IPS-18a (cell line): Measurements from ENCODE around the gene NAGA.

Experiments
- H3K27ac ChIP-seq: one replicate; pipeline ENCODE4 v1.5.1; 2013; ENCODE audit warnings: low read length
- H3K27me3 ChIP-seq: one replicate; pipeline ENCODE4 v1.6.1; 2013; ENCODE audit warnings: mild to moderate bottlenecking, low read length; ENCODE audit not compliant: control insufficient read depth, insufficient read depth
- H3K36me3 ChIP-seq: one replicate; pipeline ENCODE4 v1.6.1; 2013; ENCODE audit warnings: low read depth, low read length; ENCODE audit not compliant: control insufficient read depth
- H3K4me1 ChIP-seq: one replicate; pipeline ENCODE4 v1.6.1; 2013; ENCODE audit warnings: low read depth, low read length; ENCODE audit not compliant: control insufficient read depth
- H3K4me3 ChIP-seq: one replicate; pipeline ENCODE4 v1.5.1; 2013; ENCODE audit warnings: low read length
- H3K9ac ChIP-seq: one replicate; pipeline ENCODE4 v1.6.1; 2013; ENCODE audit warnings: mild to moderate bottlenecking, low read length, moderate library complexity
- H3K9me3 ChIP-seq: one replicate; pipeline ENCODE4 v1.6.1; 2013; ENCODE audit warnings: low read depth, low read length; ENCODE audit not compliant: control insufficient read depth

Gene NAGA

GRCh38 chr22:42062506-42063170, 8.0 kb downstream of the NAGA start:
- H3K9ac ChIP-seq: no peak overlapping the region

GRCh38 chr22:42061041-42061440, 9.6 kb downstream of the NAGA start:
- no peak overlapping the region for H3K4me3 ChIP-seq
- H3K4me1 ChIP-seq: peaks cover 12% of the 10 kb centered on the region
- peaks cover 7% of the 10 kb centered on the region for H3K9me3 ChIP-seq
- H3K9ac ChIP-seq: no peak overlapping the region
- H3K27ac ChIP-seq: no peak overlapping the region
- H3K27me3 ChIP-seq: no peaks in the 10 kb centered on the region
- peaks cover 12% of the 10 kb centered on the region for H3K36me3 ChIP-seq

More at GRCh38 chr22:42062506-42063170, 8.0 kb downstream of the NAGA start:
- peaks cover 12% of the 10 kb centered on the region for H3K36me3 ChIP-seq
- H3K9me3 ChIP-seq: no peaks in the 10 kb centered on the region
- H3K4me1 ChIP-seq: peaks cover 12% of the 10 kb centered on the region
- H3K27ac ChIP-seq: no peak overlapping the region
- H3K4me3 ChIP-seq: no peak overlapping the region
- no peaks in the 10 kb centered on the region for H3K27me3 ChIP-seq

GRCh38 chr22:42060489-42060888, 10.1 kb downstream of the NAGA start:
- no peak overlapping the region for H3K4me3 ChIP-seq
- no peak overlapping the region for H3K9ac ChIP-seq
- H3K9me3 ChIP-seq: peaks cover 7% of the 10 kb centered on the region
- H3K27ac ChIP-seq: no peak overlapping the region
- no peaks in the 10 kb centered on the region for H3K27me3 ChIP-seq
- H3K4me1 ChIP-seq: peaks cover 9% of the 10 kb centered on the region
- peaks cover 12% of the 10 kb centered on the region for H3K36me3 ChIP-seq

GRCh38 chr22:42056757-42057511, 13.7 kb downstream of the NAGA start:
- H3K36me3 ChIP-seq: peaks cover 9% of the 10 kb centered on the region
- H3K9me3 ChIP-seq: peaks cover 7% of the 10 kb centered on the region
- H3K27me3 ChIP-seq: no peaks in the 10 kb centered on the region

GRCh38 chr22:42052765-42053164, 17.8 kb downstream of the NAGA start:
- Histone ChIP-seq H3K36me3 (no peaks in the 10 kb centered on the region), H3K27ac (no peak overlapping the region), H3K4me3 (no peak overlapping the region), H3K9ac (no peak overlapping the region), H3K4me1 (no peaks in the 10 kb centered on the region), H3K27me3 (no peaks in the 10 kb centered on the region), H3K9me3 (peaks cover 7% of the 10 kb centered on the region)

More at GRCh38 chr22:42056757-42057511, 13.7 kb downstream of the NAGA start:
- no peaks in the 10 kb centered on the region for H3K4me1 ChIP-seq
- no peak overlapping the region for H3K4me3 ChIP-seq
- no peak overlapping the region for H3K27ac ChIP-seq
- H3K9ac ChIP-seq: no peak overlapping the region

GRCh38 chr22:42050641-42051180, 19.9 kb downstream of the NAGA start:
- Histone ChIP-seq H3K27me3 (no peaks in the 10 kb centered on the region), H3K36me3 (no peaks in the 10 kb centered on the region), H3K9ac (no peak overlapping the region), H3K4me3 (no peak overlapping the region), H3K9me3 (no peaks in the 10 kb centered on the region), H3K27ac (no peak overlapping the region), H3K4me1 (no peaks in the 10 kb centered on the region)

GRCh38 chr22:42041784-42042183, 28.8 kb downstream of the NAGA start:
- no peaks in the 10 kb centered on the region for H3K9me3 ChIP-seq
- no peak overlapping the region for H3K4me3 ChIP-seq
- no peaks in the 10 kb centered on the region for H3K27me3 ChIP-seq
- no peaks in the 10 kb centered on the region for H3K4me1 ChIP-seq
- no peak overlapping the region for H3K27ac ChIP-seq
- no peaks in the 10 kb centered on the region for H3K36me3 ChIP-seq
- no peak overlapping the region for H3K9ac ChIP-seq

- Histone ChIP-seq H3K4me3 (no peak overlapping the region), H3K36me3 (no peaks in the 10 kb centered on the region), H3K27me3 (no peaks in the 10 kb centered on the region), H3K4me1 (no peaks in the 10 kb centered on the region), H3K9ac (no peak overlapping the region), H3K27ac (no peak overlapping the region), H3K9me3 (no peaks in the 10 kb centered on the region)
Observed at GRCh38 chr22:42039271-42039670, 31.3 kb downstream of the NAGA start.

- H3K27ac ChIP-seq: no peak overlapping the region
- no peaks in the 10 kb centered on the region for H3K36me3 ChIP-seq
- H3K9me3 ChIP-seq: no peaks in the 10 kb centered on the region
- H3K4me1 ChIP-seq: no peaks in the 10 kb centered on the region
- H3K4me3 ChIP-seq: no peak overlapping the region
- H3K9ac ChIP-seq: no peak overlapping the region
- peaks cover under 1% of the 10 kb centered on the region for H3K27me3 ChIP-seq
Observed at GRCh38 chr22:42035256-42035655, 35.4 kb downstream of the NAGA start.

- H3K27me3 ChIP-seq: peaks cover 7% of the 10 kb centered on the region
- no peaks in the 10 kb centered on the region for H3K4me1 ChIP-seq
- H3K9me3 ChIP-seq: no peaks in the 10 kb centered on the region
- H3K9ac ChIP-seq: no peak overlapping the region
- no peaks in the 10 kb centered on the region for H3K36me3 ChIP-seq
- no peak overlapping the region for H3K4me3 ChIP-seq
- no peak overlapping the region for H3K27ac ChIP-seq
Observed at GRCh38 chr22:42033263-42034181, 37.1 kb downstream of the NAGA start.

- no peaks in the 10 kb centered on the region for H3K9me3 ChIP-seq
- H3K27ac ChIP-seq: no peak overlapping the region
- no peaks in the 10 kb centered on the region for H3K36me3 ChIP-seq
- peaks cover 7% of the 10 kb centered on the region for H3K27me3 ChIP-seq
- H3K9ac ChIP-seq: no peak overlapping the region
- H3K4me1 ChIP-seq: no peaks in the 10 kb centered on the region
- no peak overlapping the region for H3K4me3 ChIP-seq
Observed at GRCh38 chr22:42026705-42027104, 43.9 kb downstream of the NAGA start.
